K562 (cell line): Measurements from ENCODE around the gene MARCHF3. TPM values are rescaled to one million over a fixed set of nuclear protein-coding genes. Genes with fewer than 3 reads are reported as not detected.

Experiments used
- ATAC-seq: fragments of 200-7000 bp; cut with Tn5 transposase; 3 replicates; pipeline ENCODE4 v1.9.1; 2020; ENCODE audit warnings: moderate library complexity
- BruUV-seq: library from RNA; stranded (reverse); fragments of 400-500 nt; replicated peaks from 2 replicates; lab custom pipeline; 2021; lab: Mats Ljungman, UMichigan
- CTCF ChIA-PET: fragments of 300-600 bp; formaldehyde crosslinking; extraction: SDS; loops from one replicate; lab custom pipeline; 2021; ENCODE audit warnings: low intra/inter-chr PET ratio; lab: Yijun Ruan, JAX
- POLR2A ChIA-PET: fragments of 300-600, 350-650 bp; sonication (Branson Sonifier 250); formaldehyde crosslinking; extraction: SDS; loops from one replicate; lab custom pipeline; 2021; ENCODE audit warnings: antibody characterized with exemption, inconsistent platforms; lab: Yijun Ruan, JAX
- DNase-seq, 4 experiments: peaks; one replicate each; pipeline versions ENCODE4 v3.0.0 to v3.0.0-alpha.2; 2011 to 2018; ENCODE audit warnings: low spot score in 3 of 4, mixed read lengths in 3 of 4; ENCODE audit errors: extremely low read depth in 1 of 4
- FAIRE-seq: peaks from 2 replicates; lab custom pipeline; 2011; peaks lifted over from hg19 to GRCh38; lab: Jason Lieb, UNC
- H2AFZ ChIP-seq: 2 replicates; pipeline ENCODE4 v1.6.0; 2011; ENCODE audit warnings: low read depth, low read length, control low read depth, inconsistent platforms
- H3K27ac ChIP-seq: fragments of 200-600 bp; 3 replicates; pipeline ENCODE4 v1.8.0; 2011; ENCODE audit warnings: low read depth, mild to moderate bottlenecking, control low read depth, inconsistent platforms, low read length, moderate library complexity, mixed read lengths; ENCODE audit errors: extremely low read depth
- H3K27me3 ChIP-seq, 2 experiments: fragments of 300-600 bp in 1 of 2; 2 replicates in 1 of 2; 3 replicates in 1 of 2; pipeline versions ENCODE4 v1.6.0 to v1.8.0; 2011; ENCODE audit warnings: inconsistent platforms in 2 of 2, low read length in 2 of 2, mild to moderate bottlenecking in 1 of 2, mixed read lengths in 1 of 2, moderate library complexity in 1 of 2; ENCODE audit not compliant: control insufficient read depth in 2 of 2, insufficient read depth in 2 of 2
- H3K36me3 ChIP-seq: fragments of 300-600 bp; 3 replicates; pipeline ENCODE4 v1.8.0; 2011; ENCODE audit warnings: mild to moderate bottlenecking, low read length, inconsistent platforms; ENCODE audit not compliant: control insufficient read depth, insufficient read depth
- H3K4me1 ChIP-seq, 2 experiments: fragments of 200-600 bp in 1 of 2; replicated peaks in 1 of 2; 2 replicates in 1 of 2; 3 replicates in 1 of 2; pipeline versions ENCODE4 v1.5.1 to v1.8.0; 2011; ENCODE audit warnings: inconsistent platforms in 2 of 2, low read length in 2 of 2, mild to moderate bottlenecking in 1 of 2, mixed read lengths in 1 of 2, moderate library complexity in 1 of 2; ENCODE audit not compliant: control insufficient read depth in 2 of 2, insufficient read depth in 2 of 2
- H3K4me2 ChIP-seq: 2 replicates; pipeline ENCODE4 v1.6.1; 2011; ENCODE audit warnings: low read length, control low read depth, inconsistent platforms, mixed read lengths; ENCODE audit not compliant: insufficient read depth
- H3K4me3 ChIP-seq: fragments of 200-600 bp; sonication (generic), shearing (Covaris generic); 2 replicates; pipeline ENCODE4 v1.5.1; 2016; ENCODE audit warnings: control low read depth, inconsistent platforms
- H3K79me2 ChIP-seq: fragments of 200-600 bp; 3 replicates; pipeline ENCODE4 v1.8.0; 2011; ENCODE audit warnings: low read length, inconsistent platforms; ENCODE audit not compliant: control insufficient read depth, insufficient read depth
- H3K9ac ChIP-seq, 2 experiments: 2 replicates each; pipeline versions ENCODE4 v1.6.0 to v1.6.1; 2011; ENCODE audit warnings: low read depth in 2 of 2, low read length in 2 of 2, control low read depth in 1 of 2, inconsistent platforms in 1 of 2, mild to moderate bottlenecking in 1 of 2, mixed read lengths in 1 of 2; ENCODE audit not compliant: insufficient read depth in 1 of 2
- H3K9me1 ChIP-seq: one replicate; pipeline ENCODE4 v1.6.0; 2011; ENCODE audit warnings: inconsistent platforms, mild to moderate bottlenecking, low read length, moderate library complexity; ENCODE audit not compliant: control insufficient read depth, insufficient read depth
- H3K9me3 ChIP-seq: replicated peaks from 2 replicates; pipeline ENCODE4 v1.5.1; 2011; ENCODE audit warnings: low read depth, low read length, inconsistent platforms; ENCODE audit not compliant: control insufficient read depth, insufficient read depth
- H4K20me1 ChIP-seq: replicated peaks from 2 replicates; pipeline ENCODE4 v1.6.1; 2011; ENCODE audit warnings: low read length, inconsistent platforms, mixed read lengths; ENCODE audit not compliant: control insufficient read depth, insufficient read depth
- ETS1 ChIP-seq: conservative IDR thresholded peaks from 2 replicates; pipeline ENCODE4 v1.6.1; 2011; ENCODE audit warnings: low read depth, mild to moderate bottlenecking, low read length; ENCODE audit not compliant: control insufficient read depth
- GABPB1 ChIP-seq: sonication (generic); formaldehyde crosslinking; IDR thresholded peaks from 2 replicates; pipeline ENCODE4 v1.8.0; 2022; ENCODE audit warnings: mild to moderate bottlenecking, missing genetic modification reagents
- KDM1A ChIP-seq, 2 experiments: fragments of 450-650 bp; IDR thresholded peaks; 2 replicates each; pipeline ENCODE4 v1.6.1; 2016; ENCODE audit warnings: mild to moderate bottlenecking in 2 of 2
- RBM39 ChIP-seq: fragments of 200-400 bp; formaldehyde crosslinking; optimal IDR thresholded peaks from 2 replicates; pipeline ENCODE3; 2018; ENCODE audit warnings: low read depth, low read length
- ZNF212 ChIP-seq: fragments of 450-650 bp; formaldehyde crosslinking; IDR thresholded peaks from 2 replicates; pipeline ENCODE4 v1.4.0; 2020; ENCODE audit warnings: mild to moderate bottlenecking
- ZNF217 ChIP-seq: sonication (generic); formaldehyde crosslinking; IDR thresholded peaks from 2 replicates; pipeline ENCODE4 v1.8.0; 2022; ENCODE audit warnings: mild to moderate bottlenecking, missing genetic modification reagents
- ZNF224 ChIP-seq: sonication (generic); formaldehyde crosslinking; IDR thresholded peaks from 2 replicates; pipeline ENCODE4 v1.8.0; 2022; ENCODE audit warnings: mild to moderate bottlenecking, missing genetic modification reagents
- ZSCAN32 ChIP-seq: fragments of 450-650 bp; formaldehyde crosslinking; IDR thresholded peaks from 2 replicates; pipeline ENCODE4 v1.4.0; 2020; ENCODE audit warnings: mild to moderate bottlenecking, moderate library complexity
- WGBS: fragments of 100-300 bp; shearing (Covaris generic); methylation state at CpG from one replicate; pipeline ENCODE4 v1.1.6; 2016; ENCODE audit warnings: low coverage, mixed read lengths; ENCODE audit not compliant: insufficient coverage; ENCODE audit errors: missing lambda C conversion rate; 5-methylcytosine and 5-hydroxymethylcytosine counted together
- in situ Hi-C: fragments of 300-500 bp; cut with MboI; formaldehyde crosslinking; loops from 4 replicates; pipeline ENCODE4 v1.15.0; 2018; ENCODE audit warnings: inconsistent platforms, mixed read lengths
- intact Hi-C: fragments of 100-400 bp; cut with micrococcal nuclease; formaldehyde crosslinking; loops from 2 replicates; pipeline ENCODE4 v1.14.2; 2022
- polyA plus RNA-seq, 8 experiments: library from polyadenylated mRNA; depleted of rRNA in 4 of 8; stranded (reverse) in 5 of 8; unstranded in 3 of 8; fragments of >200 nt; fragmentation: Nextera tagmentation in 2 of 8; fragmentation: Illumina TruSeq in 1 of 8; extraction: Ambion mirVana in 2 of 8; extraction: Trizol in 1 of 8; gene quantifications; 2 replicates each; pipeline versions ENCODE4 v1.2.1 to v1.2.3, GENCODE V29; 2011 to 2014; ENCODE audit warnings: inconsistent platforms in 1 of 8, missing spikeins in 1 of 8
- total RNA-seq, 7 experiments: library from RNA; depleted of rRNA in 6 of 7; stranded (reverse); fragments of >200 nt in 6 of 7; fragmentation: Illumina TruSeq in 2 of 7; extraction: Trizol in 2 of 7; gene quantifications; 2 replicates each; pipeline versions ENCODE4 v1.2.1 to v1.2.3, GENCODE V29; 2011 to 2021; ENCODE audit warnings: low replicate concordance in 1 of 7
- TF ChIP-seq, protein P1 (sequence below): sonication (generic); formaldehyde crosslinking; IDR thresholded peaks from 2 replicates; pipeline ENCODE4 v1.8.1; 2023; ENCODE audit warnings: missing genetic modification reagents, mild to moderate bottlenecking, borderline replicate concordance
- TF ChIP-seq, protein P2 (sequence below): sonication (generic); formaldehyde crosslinking; IDR thresholded peaks from 2 replicates; pipeline ENCODE4 v1.8.0; 2022; ENCODE audit warnings: mild to moderate bottlenecking, missing genetic modification reagents, borderline replicate concordance

MARCHF3 gene
- total and polyA plus RNA-seq, 9 of the 15 experiments (the other 6 are each of a cell fraction or from before 2014, with no cell fraction given) = 5.6 to 37.4 (median 16.5) TPM

- WGBS = 2% methylated on average over 6 of the region's 6 CpGs
- CTCF ChIA-PET = no interaction called here
- no peak for TF ChIP-seq ZNF212
- TF ChIP-seq ETS1 = 0 out of 2 replicates have a peak, but pooled peaks have one; percentile 57
- TF ChIP-seq, protein P1, sequence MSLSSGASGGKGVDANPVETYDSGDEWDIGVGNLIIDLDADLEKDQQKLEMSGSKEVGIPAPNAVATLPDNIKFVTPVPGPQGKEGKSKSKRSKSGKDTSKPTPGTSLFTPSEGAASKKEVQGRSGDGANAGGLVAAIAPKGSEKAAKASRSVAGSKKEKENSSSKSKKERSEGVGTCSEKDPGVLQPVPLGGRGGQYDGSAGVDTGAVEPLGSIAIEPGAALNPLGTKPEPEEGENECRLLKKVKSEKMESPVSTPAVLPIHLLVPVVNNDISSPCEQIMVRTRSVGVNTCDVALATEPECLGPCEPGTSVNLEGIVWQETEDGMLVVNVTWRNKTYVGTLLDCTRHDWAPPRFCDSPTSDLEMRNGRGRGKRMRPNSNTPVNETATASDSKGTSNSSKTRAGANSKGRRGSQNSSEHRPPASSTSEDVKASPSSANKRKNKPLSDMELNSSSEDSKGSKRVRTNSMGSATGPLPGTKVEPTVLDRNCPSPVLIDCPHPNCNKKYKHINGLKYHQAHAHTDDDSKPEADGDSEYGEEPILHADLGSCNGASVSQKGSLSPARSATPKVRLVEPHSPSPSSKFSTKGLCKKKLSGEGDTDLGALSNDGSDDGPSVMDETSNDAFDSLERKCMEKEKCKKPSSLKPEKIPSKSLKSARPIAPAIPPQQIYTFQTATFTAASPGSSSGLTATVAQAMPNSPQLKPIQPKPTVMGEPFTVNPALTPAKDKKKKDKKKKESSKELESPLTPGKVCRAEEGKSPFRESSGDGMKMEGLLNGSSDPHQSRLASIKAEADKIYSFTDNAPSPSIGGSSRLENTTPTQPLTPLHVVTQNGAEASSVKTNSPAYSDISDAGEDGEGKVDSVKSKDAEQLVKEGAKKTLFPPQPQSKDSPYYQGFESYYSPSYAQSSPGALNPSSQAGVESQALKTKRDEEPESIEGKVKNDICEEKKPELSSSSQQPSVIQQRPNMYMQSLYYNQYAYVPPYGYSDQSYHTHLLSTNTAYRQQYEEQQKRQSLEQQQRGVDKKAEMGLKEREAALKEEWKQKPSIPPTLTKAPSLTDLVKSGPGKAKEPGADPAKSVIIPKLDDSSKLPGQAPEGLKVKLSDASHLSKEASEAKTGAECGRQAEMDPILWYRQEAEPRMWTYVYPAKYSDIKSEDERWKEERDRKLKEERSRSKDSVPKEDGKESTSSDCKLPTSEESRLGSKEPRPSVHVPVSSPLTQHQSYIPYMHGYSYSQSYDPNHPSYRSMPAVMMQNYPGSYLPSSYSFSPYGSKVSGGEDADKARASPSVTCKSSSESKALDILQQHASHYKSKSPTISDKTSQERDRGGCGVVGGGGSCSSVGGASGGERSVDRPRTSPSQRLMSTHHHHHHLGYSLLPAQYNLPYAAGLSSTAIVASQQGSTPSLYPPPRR (CRISPR knock-in tag) = no peak
- no peak for TF ChIP-seq ZSCAN32 (CRISPR knock-in tag)
- TF ChIP-seq ZNF224 (CRISPR knock-in tag) = no peak
- TF ChIP-seq GABPB1 (CRISPR knock-in tag) = 0 out of 2 replicates have a peak, but pooled peaks have one; percentile 42
- TF ChIP-seq ZNF217 (CRISPR knock-in tag) = no peak
- TF ChIP-seq KDM1A (IDR thresholded peaks at IDR 0.05) = peak; percentile 83 to 87
- TF ChIP-seq, protein P2, sequence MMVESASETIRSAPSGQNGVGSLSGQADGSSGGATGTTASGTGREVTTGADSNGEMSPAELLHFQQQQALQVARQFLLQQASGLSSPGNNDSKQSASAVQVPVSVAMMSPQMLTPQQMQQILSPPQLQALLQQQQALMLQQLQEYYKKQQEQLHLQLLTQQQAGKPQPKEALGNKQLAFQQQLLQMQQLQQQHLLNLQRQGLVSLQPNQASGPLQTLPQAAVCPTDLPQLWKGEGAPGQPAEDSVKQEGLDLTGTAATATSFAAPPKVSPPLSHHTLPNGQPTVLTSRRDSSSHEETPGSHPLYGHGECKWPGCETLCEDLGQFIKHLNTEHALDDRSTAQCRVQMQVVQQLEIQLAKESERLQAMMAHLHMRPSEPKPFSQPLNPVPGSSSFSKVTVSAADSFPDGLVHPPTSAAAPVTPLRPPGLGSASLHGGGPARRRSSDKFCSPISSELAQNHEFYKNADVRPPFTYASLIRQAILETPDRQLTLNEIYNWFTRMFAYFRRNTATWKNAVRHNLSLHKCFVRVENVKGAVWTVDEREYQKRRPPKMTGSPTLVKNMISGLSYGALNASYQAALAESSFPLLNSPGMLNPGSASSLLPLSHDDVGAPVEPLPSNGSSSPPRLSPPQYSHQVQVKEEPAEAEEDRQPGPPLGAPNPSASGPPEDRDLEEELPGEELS (CRISPR knock-in tag) = no peak
- no peak for TF ChIP-seq RBM39
Measured at GRCh38 chr5:126976520-126977172, 53.7 kb downstream of the MARCHF3 start.

More at GRCh38 chr5:126976520-126977172, 53.7 kb downstream of the MARCHF3 start:
- Histone ChIP-seq H3K27me3 (no peaks in the 10 kb centered on the region), H3K9me1 (no peaks in the 10 kb centered on the region), H3K9ac (peak overlapping the region; percentile 65 to 84), H3K27ac (peak overlapping the region; percentile 87), H3K4me1 (peaks cover 15 to 63% of the 10 kb centered on the region in 2 experiments), H3K36me3 (no peaks in the 10 kb centered on the region), H4K20me1 (no peaks in the 10 kb centered on the region), H3K9me3 (no peaks in the 10 kb centered on the region), H3K4me2 (peak overlapping the region; percentile 79), H2AFZ (no peak overlapping the region), H3K4me3 (peak overlapping the region; percentile 12; the same call in 1 of the 2 replicates), H3K79me2 (peaks cover 86% of the 10 kb centered on the region)
- intact Hi-C loops = loop anchor here (1.0 to 10.0 kb wide), 2 partner anchors 54 to 338 kb away; partner anchors contain the start of gene MARCHF3
- in situ Hi-C loops = no loop called here
- POLR2A ChIA-PET = interaction anchor here (0.8 to 2.1 kb wide), 10 partner anchors 10 to 194 kb away, joined by 3 to 15 read pairs (median 4); partner anchors contain the start of gene MARCHF3
- FAIRE-seq (peak; percentile 95), ATAC-seq (peak; percentile 81), DNase-seq (peak; percentile 44 to 93 (median 64))
- no TSS peak for BruUV-seq
